Measurements from ENCODE around the gene OPRD1.

GRCh38 chr1:28811369-28811765 is 603 bp upstream of the OPRD1 start:
- TF ChIP-seq CTCF (conservative IDR thresholded peaks at IDR 0.05; ENCODE audit: low read length) (no peak), EZH2phosphoT487 (IDR thresholded peaks at IDR 0.05; ENCODE audit: borderline replicate concordance, low read depth, low read length) (no peak)

Measured in OCI-LY7 (cell line).